ENCODE results near the gene AHCYL1. TPM values are rescaled to one million over a fixed set of nuclear protein-coding genes. Genes with fewer than 3 reads are reported as not detected.

The AHCYL1 gene
- total and polyA plus RNA-seq, 3 experiments from 2014 or later = 46.6 to 59.9 (median 56.9) TPM

- Histone ChIP-seq H3K4me1 (ENCODE audit: insufficient read depth, low read length) (peaks cover 42% of the 10 kb centered on the region), H3K36me3 (ENCODE audit: insufficient read depth, low read length) (peaks cover 8% of the 10 kb centered on the region), H3K4me3 (ENCODE audit: low read length) (peak overlapping the region; percentile 64), H3K27ac (ENCODE audit: low read depth, low read length) (peak overlapping the region; percentile 90), H3K27me3 (ENCODE audit: insufficient read depth, low read length, poor library complexity, severe bottlenecking) (no peaks in the 10 kb centered on the region), H3K9me3 (ENCODE audit: low read length) (no peaks in the 10 kb centered on the region)
- no peaks in the 10 kb centered on the region for H3K9me3 Mint-ChIP-seq
- ChIA-PET CTCF (no interaction called here), POLR2A (interaction anchor here (0.6 kb wide), 1 partner anchor 1837 kb away, joined by 4 read pairs; no protein-coding TSS in a partner anchor)
- peak overlapping the region; percentile 32 to 98 (median 93) for H3K27ac Mint-ChIP-seq
- no peak for DNase-seq
- peaks cover 55 to 70% (median 59%) of the 10 kb centered on the region in 3 donors for H3K4me1 Mint-ChIP-seq
- peaks cover 0 to 24% (median 2%) of the 10 kb centered on the region in 3 donors for H3K36me3 Mint-ChIP-seq
- peak overlapping the region; percentile 37 to 99 (median 94) for H3K4me3 Mint-ChIP-seq
- no peaks in the 10 kb centered on the region for H3K27me3 Mint-ChIP-seq
These were observed 48.9 kb downstream of the AHCYL1 start for GRCh38 chr1:110033421-110033820.

DNA sequence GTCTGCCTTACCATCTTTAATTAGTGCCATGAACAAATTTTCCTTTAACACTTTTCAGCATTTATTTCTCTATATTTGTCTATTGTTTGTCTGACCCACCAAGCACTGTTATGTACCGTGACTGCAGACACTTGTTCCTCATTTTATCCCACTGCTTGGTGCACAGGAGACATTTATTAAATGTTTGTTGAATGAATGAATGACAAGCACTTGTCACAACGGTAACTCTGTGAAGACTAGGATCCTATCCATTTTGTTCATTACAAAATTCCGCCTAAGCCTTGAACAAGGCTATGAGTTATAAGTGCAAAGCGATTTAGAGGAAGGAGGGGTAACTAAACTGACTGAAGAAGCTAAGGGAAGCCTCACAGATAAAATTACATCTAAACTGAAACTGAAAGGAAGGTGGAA, 49.5 kb downstream of the AHCYL1 start:
- Mint-ChIP-seq H3K36me3 (peaks cover 0 to 31% (median 6%) of the 10 kb centered on the region in 3 donors), H3K4me1 (peaks cover 55 to 70% (median 59%) of the 10 kb centered on the region in 3 donors), H3K27me3 (no peaks in the 10 kb centered on the region), H3K9me3 (no peaks in the 10 kb centered on the region), H3K4me3 (peak overlapping the region; percentile 92 to 99 (median 94)), H3K27ac (peak overlapping the region; percentile 87 to 98 (median 94))
- Histone ChIP-seq H3K4me3 (ENCODE audit: low read length) (peak overlapping the region; percentile 64), H3K27me3 (ENCODE audit: insufficient read depth, low read length, poor library complexity, severe bottlenecking) (no peaks in the 10 kb centered on the region), H3K4me1 (ENCODE audit: insufficient read depth, low read length) (peaks cover 42% of the 10 kb centered on the region), H3K9me3 (ENCODE audit: low read length) (no peaks in the 10 kb centered on the region), H3K36me3 (ENCODE audit: insufficient read depth, low read length) (peaks cover 14% of the 10 kb centered on the region), H3K27ac (ENCODE audit: low read depth, low read length) (peak overlapping the region; percentile 90)
- ChIA-PET POLR2A (interaction anchor here (0.6 to 1.4 kb wide), 5 partner anchors 50 to 1838 kb away, joined by 4 to 9 read pairs (median 5); partner anchors contain the start of genes AHCYL1, ATXN7L2, GNAI3 and RBM15), CTCF (interaction anchor here (0.8 to 2.9 kb wide), 9 partner anchors 11 to 550 kb away, joined by 3 to 11 read pairs (median 6); partner anchors contain the start of genes AHCYL1 and ATXN7L2)
- no peak for DNase-seq

GRCh38 chr1:110034451-110035235, 50.1 kb downstream of the AHCYL1 start, which contains the start of gene STRIP1:
Gene STRIP1, plus strand, starts transcription at chr1:110034624. Its CDS starts 14 bp downstream, at chr1:110034638.
- peak; percentile 88 to 96 (median 93) for DNase-seq
- ChIA-PET CTCF (interaction anchor here (0.8 to 2.9 kb wide), 10 partner anchors 10 to 551 kb away, joined by 3 to 11 read pairs (median 6); partner anchors contain the start of genes AHCYL1 and ATXN7L2), POLR2A (interaction anchor here (0.6 to 1.4 kb wide), 6 partner anchors 50 to 585 kb away, joined by 3 to 9 read pairs (median 5); partner anchors contain the start of genes AHCYL1, ATXN7L2, GNAI3 and RBM15)
- H3K27ac Mint-ChIP-seq = peak within 1 kb of the TSS; percentile 87 to 98 (median 94)
- no peaks in the 10 kb centered on the region for H3K9me3 Mint-ChIP-seq
- H3K4me3 Mint-ChIP-seq = peak within 1 kb of the TSS; percentile 92 to 99 (median 94)
- Histone ChIP-seq H3K27me3 (ENCODE audit: insufficient read depth, low read length, poor library complexity, severe bottlenecking) (no peaks in the 10 kb centered on the region), H3K4me3 (ENCODE audit: low read length) (peak within 1 kb of the TSS; percentile 64), H3K9me3 (ENCODE audit: low read length) (no peaks in the 10 kb centered on the region), H3K27ac (ENCODE audit: low read depth, low read length) (peak within 1 kb of the TSS; percentile 90), H3K36me3 (ENCODE audit: insufficient read depth, low read length) (peaks cover 20% of the 10 kb centered on the region), H3K4me1 (ENCODE audit: insufficient read depth, low read length) (peaks cover 42% of the 10 kb centered on the region)
- peaks cover 0 to 36% (median 6%) of the 10 kb centered on the region in 3 donors for H3K36me3 Mint-ChIP-seq
- H3K27me3 Mint-ChIP-seq = no peaks in the 10 kb centered on the region
- peaks cover 53 to 68% (median 56%) of the 10 kb centered on the region in 3 donors for H3K4me1 Mint-ChIP-seq

DNA sequence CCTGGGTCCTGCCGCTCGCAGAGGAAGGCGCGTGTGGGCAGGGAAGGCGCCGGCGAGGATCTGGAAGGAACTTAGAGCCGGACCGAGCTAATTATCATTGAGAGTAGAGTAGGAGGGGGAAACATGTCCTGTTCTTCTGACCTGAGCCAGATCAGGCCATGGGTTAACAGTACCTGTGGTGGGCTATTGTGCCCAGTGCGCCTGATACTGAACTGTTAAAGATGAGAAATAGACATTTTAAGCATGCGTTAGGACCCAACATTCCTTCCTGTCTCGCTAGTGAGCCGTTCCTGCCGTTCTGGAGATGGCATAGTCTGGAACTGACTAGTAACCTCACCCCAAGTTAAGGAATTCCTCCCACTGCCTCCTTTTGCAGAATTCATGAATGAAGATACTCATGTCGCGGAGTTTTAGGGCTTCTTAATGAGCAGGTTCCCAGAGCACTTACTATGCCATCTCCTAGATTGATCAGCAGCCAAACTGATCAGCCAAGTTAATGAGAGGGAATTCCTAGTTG, 50.7 kb downstream of the AHCYL1 start:
- no peak for DNase-seq
- peaks cover 26% of the 10 kb centered on the region for H3K36me3 ChIP-seq (ENCODE audit: insufficient read depth, low read length)
- ChIA-PET POLR2A (interaction anchor here (0.6 to 1.4 kb wide), 3 partner anchors 487 to 584 kb away, joined by 4 to 9 read pairs (median 5); partner anchors contain the start of genes ATXN7L2 and GNAI3), CTCF (interaction anchor here (1.1 to 2.9 kb wide), 9 partner anchors 10 to 425 kb away, joined by 3 to 11 read pairs (median 6); partner anchors contain the start of gene AHCYL1)
- H3K27me3 ChIP-seq (ENCODE audit: insufficient read depth, low read length, poor library complexity, severe bottlenecking) = no peaks in the 10 kb centered on the region
- peaks cover 36% of the 10 kb centered on the region for H3K4me1 ChIP-seq (ENCODE audit: insufficient read depth, low read length)
- peaks cover 49 to 61% (median 51%) of the 10 kb centered on the region in 3 donors for H3K4me1 Mint-ChIP-seq
- no peaks in the 10 kb centered on the region for H3K9me3 ChIP-seq (ENCODE audit: low read length)
- H3K27ac Mint-ChIP-seq = peak overlapping the region; percentile 64 to 97 (median 90)
- H3K4me3 ChIP-seq (ENCODE audit: low read length) = peak overlapping the region; percentile 64
- no peaks in the 10 kb centered on the region for H3K9me3 Mint-ChIP-seq
- no peaks in the 10 kb centered on the region for H3K27me3 Mint-ChIP-seq
- H3K36me3 Mint-ChIP-seq = peaks cover 0 to 41% (median 9%) of the 10 kb centered on the region in 3 donors
- H3K4me3 Mint-ChIP-seq = peak overlapping the region; percentile 87 to 99 (median 91)
- H3K27ac ChIP-seq (ENCODE audit: low read depth, low read length) = peak overlapping the region; percentile 90

GRCh38 chr1:110038271-110038670, 53.7 kb downstream of the AHCYL1 start:
- no peaks in the 10 kb centered on the region for H3K9me3 Mint-ChIP-seq
- no peaks in the 10 kb centered on the region for H3K27me3 ChIP-seq (ENCODE audit: insufficient read depth, low read length, poor library complexity, severe bottlenecking)
- H3K27ac ChIP-seq (ENCODE audit: low read depth, low read length) = no peak overlapping the region
- H3K4me3 ChIP-seq (ENCODE audit: low read length) = no peak overlapping the region
- H3K9me3 ChIP-seq (ENCODE audit: low read length) = no peaks in the 10 kb centered on the region
- peaks cover 56% of the 10 kb centered on the region for H3K36me3 ChIP-seq (ENCODE audit: insufficient read depth, low read length)
- peak overlapping the region in 1 of 8 donors; percentile 71 for H3K27ac Mint-ChIP-seq
- ChIA-PET POLR2A (interaction anchor here (0.6 kb wide), 1 partner anchor 1023 kb away, joined by 3 read pairs; no protein-coding TSS in a partner anchor), CTCF (interaction anchor here (0.7 to 1.5 kb wide), 2 partner anchors 50 to 133 kb away, joined by 3 read pairs; no protein-coding TSS in a partner anchor)
- H3K4me1 ChIP-seq (ENCODE audit: insufficient read depth, low read length) = peaks cover 23% of the 10 kb centered on the region
- DNase-seq = no peak
- H3K4me3 Mint-ChIP-seq = peak overlapping the region in 1 of 7 donors; percentile 42
- H3K36me3 Mint-ChIP-seq = peaks cover 0 to 71% (median 9%) of the 10 kb centered on the region in 3 donors
- H3K4me1 Mint-ChIP-seq = peaks cover 29 to 35% (median 32%) of the 10 kb centered on the region in 3 donors
- no peaks in the 10 kb centered on the region for H3K27me3 Mint-ChIP-seq

DNA sequence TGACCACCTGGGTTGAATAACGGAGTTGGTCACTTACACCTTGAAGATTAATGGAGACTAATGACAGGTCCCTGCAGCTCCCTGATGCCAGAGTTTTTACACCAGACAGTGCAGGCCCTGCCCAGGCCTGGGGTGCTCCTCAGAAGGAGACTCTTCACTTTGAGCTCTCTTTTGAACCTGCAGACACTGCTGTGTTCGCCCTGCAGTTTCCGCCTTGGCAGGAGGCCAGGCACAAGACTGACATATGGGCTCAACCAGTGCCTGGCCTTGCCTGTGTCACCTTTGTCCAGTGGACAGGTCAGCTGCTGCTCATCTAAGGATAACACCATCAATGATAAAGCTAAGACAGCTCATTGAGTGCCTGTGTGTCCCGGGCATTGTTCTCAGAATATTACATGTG, 55.1 kb downstream of the AHCYL1 start:
- peaks cover 14% of the 10 kb centered on the region for H3K4me1 ChIP-seq (ENCODE audit: insufficient read depth, low read length)
- Mint-ChIP-seq H3K27ac (no peak overlapping the region), H3K36me3 (peaks cover 0 to 79% (median 15%) of the 10 kb centered on the region in 3 donors), H3K9me3 (no peaks in the 10 kb centered on the region), H3K4me3 (no peak overlapping the region), H3K27me3 (no peaks in the 10 kb centered on the region), H3K4me1 (peaks cover 17 to 23% (median 20%) of the 10 kb centered on the region in 3 donors)
- H3K9me3 ChIP-seq (ENCODE audit: low read length) = no peaks in the 10 kb centered on the region
- H3K27ac ChIP-seq (ENCODE audit: low read depth, low read length) = no peak overlapping the region
- no peaks in the 10 kb centered on the region for H3K27me3 ChIP-seq (ENCODE audit: insufficient read depth, low read length, poor library complexity, severe bottlenecking)
- POLR2A ChIA-PET = no interaction called here
- H3K4me3 ChIP-seq (ENCODE audit: low read length) = no peak overlapping the region
- H3K36me3 ChIP-seq (ENCODE audit: insufficient read depth, low read length) = peaks cover 67% of the 10 kb centered on the region
- no peak for DNase-seq
- CTCF ChIA-PET = interaction anchor here (1.5 kb wide), 1 partner anchor 48 kb away, joined by 3 read pairs; no protein-coding TSS in a partner anchor

GRCh38 chr1:110040548-110040947, 56.0 kb downstream of the AHCYL1 start:
- DNase-seq = no peak
- H3K9me3 ChIP-seq (ENCODE audit: low read length) = no peaks in the 10 kb centered on the region
- Mint-ChIP-seq H3K27ac (no peak overlapping the region), H3K27me3 (no peaks in the 10 kb centered on the region), H3K36me3 (peaks cover 0 to 86% (median 18%) of the 10 kb centered on the region in 3 donors), H3K4me3 (peak overlapping the region in 1 of 7 donors; percentile 20), H3K4me1 (peaks cover 12 to 17% (median 14%) of the 10 kb centered on the region in 3 donors), H3K9me3 (no peaks in the 10 kb centered on the region)
- H3K27me3 ChIP-seq (ENCODE audit: insufficient read depth, low read length, poor library complexity, severe bottlenecking) = no peaks in the 10 kb centered on the region
- peaks cover 76% of the 10 kb centered on the region for H3K36me3 ChIP-seq (ENCODE audit: insufficient read depth, low read length)
- H3K4me1 ChIP-seq (ENCODE audit: insufficient read depth, low read length) = peaks cover 10% of the 10 kb centered on the region
- POLR2A ChIA-PET = no interaction called here
- H3K4me3 ChIP-seq (ENCODE audit: low read length) = no peak overlapping the region
- H3K27ac ChIP-seq (ENCODE audit: low read depth, low read length) = no peak overlapping the region
- CTCF ChIA-PET = interaction anchor here (0.8 to 2.5 kb wide), 3 partner anchors 11 to 19 kb away, joined by 4 to 8 read pairs (median 4); no protein-coding TSS in a partner anchor
